Fibroblast of skin of back (primary cell): ENCODE measurements around the gene MALL. TPM values are rescaled to one million over a fixed set of nuclear protein-coding genes. Genes with fewer than 3 reads are reported as not detected.
A peak's percentile ranks its signal among the peaks of the same experiment; 100 is the strongest.
"Not testable (repeated sequence)": the region's sequence is repeated elsewhere in the genome, so short reads cannot be mapped to it uniquely, and the experiment has no call there.

Experiments
- DNase-seq: peaks from one replicate; pipeline ENCODE4 v3.0.0-alpha.2; 2013
- polyA plus RNA-seq, 2 experiments: library from polyadenylated mRNA; unstranded; fragments of 120-200 nt; gene quantifications; one replicate each; pipeline ENCODE4 v1.2.1, GENCODE V29; 2013; ENCODE audit not compliant: insufficient read length in 2 of 2

Gene MALL
- 7.4 TPM for polyA plus RNA-seq (2013, experiment 1 of 2; ENCODE audit: insufficient read length)
- 1.9 TPM for polyA plus RNA-seq (2013, experiment 2 of 2; ENCODE audit: insufficient read length)

DNA sequence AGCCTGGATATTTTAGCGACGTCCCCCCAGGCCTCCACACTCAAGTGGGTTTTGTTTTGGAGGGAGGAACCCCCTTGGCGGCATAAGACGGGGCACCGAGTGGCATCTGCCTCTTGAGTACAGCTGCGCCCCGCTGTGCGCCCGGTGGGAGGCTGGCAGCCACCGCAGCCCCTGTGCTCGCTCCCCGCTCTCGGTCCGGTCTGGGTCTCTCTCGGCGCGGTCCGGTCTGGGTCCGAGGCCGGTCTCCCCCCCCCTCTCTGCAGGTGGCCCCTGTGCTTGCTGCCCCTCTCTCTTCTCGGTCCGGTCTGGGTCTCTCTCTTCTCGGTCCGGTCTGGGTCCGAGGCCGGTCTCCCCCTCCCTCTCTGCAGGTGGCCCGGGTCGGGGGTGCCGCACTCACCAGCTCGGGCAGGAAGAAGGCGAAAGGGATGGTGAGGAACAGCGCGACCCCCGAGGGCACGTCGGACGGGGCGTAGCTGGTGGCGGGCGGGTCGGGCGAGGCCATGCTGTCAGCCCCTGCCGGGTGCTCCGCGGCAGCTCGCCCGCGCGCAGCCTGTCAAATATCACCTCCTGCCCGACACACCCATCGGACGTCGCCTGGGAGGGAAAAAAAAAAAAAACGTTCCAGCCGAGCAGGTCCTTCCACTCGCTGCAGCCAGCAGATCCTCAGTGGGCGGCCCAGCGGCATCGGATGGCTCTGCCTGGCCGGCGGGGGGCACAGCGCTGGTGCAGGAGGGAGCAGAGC, at the start of gene MALL:
MALL (minus strand) TSS at position 532 of the 742 bp plus-strand sequence; CDS start at position 502, 30 bp downstream.
- DNase-seq: peak; percentile 21

DNA sequence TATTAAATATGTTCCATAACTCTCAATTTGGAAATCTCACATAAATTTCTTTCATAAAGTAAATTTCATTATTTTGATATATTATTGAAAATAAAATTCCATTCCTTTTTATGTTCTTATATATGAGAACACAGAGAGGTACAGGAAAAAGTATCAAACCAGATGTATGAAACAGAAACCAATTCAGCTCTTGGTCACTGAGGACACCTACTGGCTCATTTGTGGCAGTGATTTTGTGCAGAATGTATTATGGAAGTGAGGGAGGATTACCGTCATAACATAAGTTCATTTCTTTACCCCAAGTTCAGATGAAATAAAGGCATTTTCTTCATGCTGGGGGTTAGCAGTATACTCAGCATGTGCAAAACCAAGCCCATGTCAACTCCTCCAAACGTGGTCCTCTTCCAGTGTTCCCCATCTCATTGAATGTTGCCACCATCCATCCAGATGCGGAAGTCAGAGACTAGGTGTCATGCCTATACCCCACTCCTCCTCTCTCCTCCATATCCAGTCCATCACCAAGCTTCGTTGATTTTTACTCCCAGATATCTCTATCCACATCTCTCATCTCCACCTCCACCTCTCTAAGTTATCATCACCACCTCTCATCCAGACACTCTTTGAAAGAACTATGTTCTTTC, 41.7 kb upstream of the MALL start:
- DNase-seq: peak; percentile 68

DNA sequence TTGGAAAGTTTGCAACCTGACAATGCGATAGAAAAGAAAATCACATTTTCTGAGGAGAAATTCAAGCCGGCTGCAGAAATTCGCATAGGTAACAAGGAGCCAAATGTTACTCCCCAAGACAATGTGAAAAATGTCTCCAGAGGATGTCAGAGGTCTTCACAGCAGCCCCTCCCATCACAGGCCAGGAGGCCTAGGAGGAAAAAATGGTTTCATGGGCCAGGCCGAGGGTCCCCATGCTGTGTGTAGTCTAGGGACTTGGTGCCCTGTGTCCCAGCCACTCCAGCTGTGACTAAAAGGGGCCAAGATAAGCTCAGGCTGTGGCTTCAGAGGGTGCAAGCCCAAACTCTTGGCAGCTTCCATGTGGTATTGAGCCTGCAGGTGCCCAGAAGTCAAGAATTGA, 39.2 kb upstream of the MALL start:
- DNase-seq: not testable (repeated sequence)

DNA sequence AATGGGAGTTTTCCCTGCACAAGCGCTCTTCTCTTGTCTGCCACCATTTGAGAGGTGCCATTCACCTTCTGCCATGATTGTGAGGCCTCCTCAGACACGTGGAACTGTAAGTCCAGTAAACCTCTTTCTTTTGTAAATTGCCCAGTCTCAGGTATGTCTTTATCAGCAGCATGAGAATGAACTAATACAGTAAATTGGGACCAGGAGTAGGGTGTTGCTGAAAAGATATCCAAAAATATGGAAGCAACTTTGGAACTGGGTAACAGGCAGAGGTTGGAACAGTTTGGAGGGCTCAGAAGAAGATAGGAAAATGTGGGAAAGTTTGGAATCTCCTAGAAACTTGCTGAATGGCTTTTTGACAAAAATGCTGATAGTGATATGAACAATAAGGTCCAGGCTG, 38.6 kb upstream of the MALL start:
- not testable (repeated sequence) for DNase-seq

DNA sequence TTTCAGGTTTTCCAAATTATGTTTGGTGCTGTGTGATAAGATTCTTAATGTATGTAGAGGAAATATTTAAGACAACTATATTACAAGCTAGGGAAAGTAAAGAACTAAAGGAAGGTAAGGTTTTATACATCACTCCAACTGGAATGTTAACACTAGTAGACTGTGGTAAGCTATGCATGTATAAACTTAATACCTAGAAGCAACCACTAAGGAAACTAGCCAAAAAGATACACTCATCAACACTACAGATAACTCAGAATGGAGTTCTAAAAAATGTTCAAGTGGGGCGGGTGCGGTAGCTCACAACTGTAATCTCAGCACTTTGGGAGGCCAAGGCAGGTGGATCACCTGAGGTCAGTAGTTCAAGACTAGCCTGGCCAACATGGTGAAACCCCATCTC, 37.8 kb upstream of the MALL start:
- no peak for DNase-seq

DNA sequence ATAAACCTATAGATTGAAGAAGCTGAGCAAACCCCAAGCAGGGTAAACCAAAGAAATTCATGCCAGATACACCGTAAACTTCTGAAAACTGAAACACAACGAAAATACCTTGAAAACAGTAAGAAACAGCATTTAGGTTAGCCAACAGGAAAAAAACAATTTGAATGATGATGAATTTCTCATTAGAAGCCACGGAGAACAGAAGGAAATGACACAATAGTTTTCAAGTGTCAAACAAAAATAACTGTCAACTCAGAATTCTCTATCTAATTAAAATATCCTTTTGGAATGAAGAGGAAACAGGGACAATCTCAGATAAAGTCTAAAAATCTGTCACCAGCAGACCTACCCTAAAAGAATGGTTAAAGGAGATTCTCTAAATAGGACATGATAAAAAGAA, 37.3 kb upstream of the MALL start:
- no peak for DNase-seq

DNA sequence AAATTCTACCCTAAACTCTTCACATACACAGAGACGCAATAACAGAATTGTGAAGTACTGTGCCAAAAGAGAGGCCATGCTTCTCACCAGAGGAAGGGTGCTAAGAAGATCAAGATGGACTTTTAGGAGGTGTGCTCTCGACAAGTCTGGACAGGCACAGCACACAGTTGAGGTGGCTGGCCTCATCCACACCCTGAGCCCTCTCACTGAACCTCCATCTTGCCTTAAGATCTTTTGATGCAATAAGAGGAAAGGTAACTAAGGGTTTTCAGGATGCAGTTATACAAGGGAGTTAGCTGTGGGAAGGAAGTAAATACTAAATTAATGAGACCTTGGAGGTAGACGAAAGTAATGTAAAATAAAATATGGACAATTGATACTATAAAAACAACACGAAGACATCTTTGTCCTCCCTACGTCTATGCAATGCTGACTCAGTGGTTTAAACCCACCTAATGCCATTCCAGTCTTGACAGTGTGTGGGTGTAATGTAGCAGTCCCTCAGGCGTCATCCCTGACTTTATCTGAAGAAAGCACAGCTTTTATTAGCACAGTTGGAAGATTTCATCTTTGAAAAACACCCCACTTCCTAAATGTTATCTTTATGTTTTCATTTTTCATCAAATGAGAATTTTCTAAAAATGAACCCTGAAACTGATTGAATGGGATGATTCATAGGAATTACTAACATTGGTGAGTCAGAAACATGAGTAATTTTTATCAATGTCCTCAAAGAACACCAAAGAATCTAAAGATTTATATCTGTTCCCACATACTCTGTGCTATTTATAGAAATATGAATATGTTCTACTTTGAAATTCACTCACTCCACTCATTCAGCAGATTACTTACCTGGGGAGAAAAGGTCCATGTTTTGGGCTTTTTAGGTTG, 34.0 kb upstream of the MALL start:
- peak; percentile 88 for DNase-seq

DNA sequence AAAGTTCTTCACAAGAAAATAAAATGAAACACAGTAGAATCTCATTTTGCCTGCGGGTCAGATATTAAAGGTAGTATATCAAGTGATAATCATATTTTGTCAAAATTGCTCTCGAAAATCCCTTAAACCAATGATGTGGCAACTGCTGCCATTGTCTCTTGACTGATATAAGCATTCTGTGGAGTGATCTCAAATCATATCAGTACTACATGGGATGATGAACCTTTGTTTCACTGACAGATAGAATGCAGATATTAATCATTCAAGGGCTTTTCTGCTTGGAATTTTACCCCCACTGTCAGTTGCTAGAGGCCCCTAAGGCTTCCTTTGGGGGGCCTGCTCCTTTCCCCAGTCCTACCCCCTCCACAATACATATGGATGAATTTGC, 31.3 kb upstream of the MALL start:
- DNase-seq: no peak

DNA sequence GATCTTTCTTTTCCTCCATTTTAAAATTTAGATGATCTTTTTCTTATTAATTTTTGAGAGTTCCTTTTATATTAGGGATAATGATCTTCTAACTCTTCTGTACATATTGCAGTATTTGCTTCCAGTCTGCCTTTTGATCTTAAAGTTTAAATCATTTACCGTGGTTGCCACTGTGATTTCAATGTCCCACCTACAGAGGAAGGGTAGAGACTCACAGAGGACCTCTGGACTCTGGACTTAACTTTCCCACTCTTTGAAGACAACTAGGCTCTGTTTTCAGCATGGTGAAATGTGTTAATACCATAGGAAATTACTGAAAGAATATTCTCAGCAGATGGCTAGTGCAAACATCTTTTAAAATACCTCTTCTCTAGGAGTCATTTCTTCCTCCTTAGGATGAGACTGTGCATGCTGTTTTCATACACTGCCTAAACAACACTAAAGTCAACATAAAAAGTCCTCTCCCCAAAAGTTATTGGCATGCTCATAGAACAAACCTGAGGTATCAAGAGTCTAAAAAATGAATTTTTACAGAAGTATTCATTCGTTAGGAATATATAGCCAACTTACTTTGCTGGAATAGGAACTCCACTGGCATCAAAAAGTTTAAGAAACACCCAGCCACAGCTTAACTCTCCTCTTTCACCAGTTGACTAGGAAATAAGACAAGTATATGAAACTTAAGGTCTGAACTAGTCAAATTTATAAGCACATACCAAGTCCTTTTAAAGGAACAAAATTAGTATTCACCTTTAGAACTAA, 30.7 kb upstream of the MALL start:
- no peak for DNase-seq

DNA sequence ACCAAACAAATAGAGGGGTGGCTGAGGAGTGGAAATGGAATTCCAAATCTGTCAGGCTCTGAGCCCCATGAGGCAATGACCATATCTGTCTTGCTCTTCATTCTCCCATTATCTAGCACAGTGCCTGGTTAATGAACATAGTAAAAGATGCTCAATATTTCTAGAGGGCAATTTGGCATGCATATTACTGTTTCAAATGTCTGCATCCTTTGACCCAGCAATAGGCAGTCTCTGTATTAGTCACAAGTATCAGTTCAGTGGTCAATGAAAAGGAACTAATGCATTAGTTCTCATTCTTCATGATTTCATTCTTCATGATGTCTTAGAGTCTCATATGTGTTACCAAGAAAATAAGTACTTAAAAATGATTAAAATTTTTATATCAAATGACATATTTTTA, 28.4 kb upstream of the MALL start:
- no peak for DNase-seq

DNA sequence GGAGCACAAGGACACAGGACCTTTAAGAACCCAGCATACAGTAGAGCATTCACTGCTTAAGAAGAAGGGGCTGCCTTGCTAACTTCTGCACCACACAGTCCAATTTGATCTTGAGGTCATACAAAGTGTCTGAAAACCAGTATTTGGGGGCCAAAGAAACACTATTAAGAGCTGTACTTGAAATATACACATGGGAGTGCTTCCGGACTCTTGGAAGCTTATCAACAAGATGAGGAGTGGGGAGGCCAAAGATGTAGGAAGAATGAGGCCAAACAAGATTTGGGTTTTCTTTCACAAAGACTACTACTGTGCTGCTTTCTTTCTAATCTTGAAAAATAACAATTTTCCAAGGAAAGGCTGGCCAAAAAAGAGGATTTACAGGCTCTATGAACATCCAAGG, 24.8 kb upstream of the MALL start:
- DNase-seq: no peak

DNA sequence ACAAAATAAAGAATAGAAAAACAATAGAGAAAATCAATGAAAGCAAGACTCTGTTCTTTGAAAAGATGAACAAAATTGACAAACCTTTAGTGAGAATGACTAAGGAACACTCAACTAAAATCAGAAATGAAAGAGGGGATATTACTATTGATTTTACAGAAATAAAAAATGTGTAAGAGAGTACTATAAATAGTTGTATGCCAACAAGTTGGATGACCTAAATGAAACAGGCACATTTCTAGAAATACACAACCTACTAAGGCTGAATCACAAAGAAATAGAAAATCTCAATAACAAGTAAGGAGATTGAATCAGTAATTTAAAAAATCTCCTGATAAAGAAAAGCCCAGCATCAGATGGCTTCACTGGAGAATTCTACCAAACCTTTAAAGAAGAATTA, 18.4 kb upstream of the MALL start:
- DNase-seq: no peak

DNA sequence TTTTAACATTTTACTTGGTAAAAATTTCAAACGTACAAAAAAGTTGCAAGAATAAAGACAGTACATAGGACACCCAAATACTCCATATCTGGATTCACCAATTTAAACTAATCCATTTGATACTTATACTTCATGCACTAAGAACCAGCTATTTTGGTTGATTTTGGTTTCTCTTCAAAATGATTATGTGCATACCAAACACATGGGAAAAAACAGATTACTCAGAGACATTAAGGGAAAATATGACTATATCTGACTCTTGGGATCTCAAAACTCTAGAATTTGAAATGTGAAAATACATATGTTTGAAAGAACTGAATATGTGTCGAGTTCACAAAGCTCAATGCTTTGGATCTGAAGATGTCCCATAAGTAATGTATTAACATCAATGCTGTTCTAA, 15.5 kb upstream of the MALL start:
- DNase-seq: no peak

DNA sequence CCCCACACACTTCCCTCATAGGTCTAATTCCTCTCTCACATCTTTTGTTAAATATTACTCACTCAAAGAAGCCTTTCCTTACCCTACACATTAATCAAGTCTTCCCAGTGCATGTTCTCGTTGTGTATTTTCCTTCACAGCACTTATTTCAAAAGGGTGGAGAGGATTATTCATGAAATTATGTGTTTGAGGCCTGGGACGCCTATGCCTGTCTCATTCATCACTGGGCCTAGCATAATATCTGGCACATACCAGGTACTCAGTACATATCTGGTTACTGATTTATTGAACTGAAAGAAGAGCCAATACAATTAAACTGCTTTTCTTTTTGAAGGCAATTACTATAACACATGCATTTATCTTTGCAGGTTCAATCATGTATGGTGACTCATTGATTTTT, 15.1 kb upstream of the MALL start:
- no peak for DNase-seq

DNA sequence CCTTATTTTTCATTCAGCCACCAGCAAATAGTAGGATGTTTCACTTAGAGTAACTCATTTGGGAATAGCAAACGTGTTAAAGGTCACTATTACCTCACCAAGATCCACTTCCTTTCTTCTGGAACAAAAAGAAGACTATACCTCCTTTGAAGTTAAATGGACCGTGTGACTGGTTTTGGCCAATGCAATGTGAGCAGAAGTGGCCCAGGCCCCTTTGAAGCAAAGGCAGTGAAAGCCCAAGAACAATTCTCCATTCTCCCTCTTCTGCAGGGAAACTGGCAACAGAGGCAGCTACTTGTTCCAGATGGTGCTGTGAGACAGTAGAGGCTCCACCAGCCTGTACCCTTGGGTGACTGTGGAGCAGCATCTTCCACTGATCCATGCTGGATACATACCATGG, 11.3 kb upstream of the MALL start:
- no peak for DNase-seq

DNA sequence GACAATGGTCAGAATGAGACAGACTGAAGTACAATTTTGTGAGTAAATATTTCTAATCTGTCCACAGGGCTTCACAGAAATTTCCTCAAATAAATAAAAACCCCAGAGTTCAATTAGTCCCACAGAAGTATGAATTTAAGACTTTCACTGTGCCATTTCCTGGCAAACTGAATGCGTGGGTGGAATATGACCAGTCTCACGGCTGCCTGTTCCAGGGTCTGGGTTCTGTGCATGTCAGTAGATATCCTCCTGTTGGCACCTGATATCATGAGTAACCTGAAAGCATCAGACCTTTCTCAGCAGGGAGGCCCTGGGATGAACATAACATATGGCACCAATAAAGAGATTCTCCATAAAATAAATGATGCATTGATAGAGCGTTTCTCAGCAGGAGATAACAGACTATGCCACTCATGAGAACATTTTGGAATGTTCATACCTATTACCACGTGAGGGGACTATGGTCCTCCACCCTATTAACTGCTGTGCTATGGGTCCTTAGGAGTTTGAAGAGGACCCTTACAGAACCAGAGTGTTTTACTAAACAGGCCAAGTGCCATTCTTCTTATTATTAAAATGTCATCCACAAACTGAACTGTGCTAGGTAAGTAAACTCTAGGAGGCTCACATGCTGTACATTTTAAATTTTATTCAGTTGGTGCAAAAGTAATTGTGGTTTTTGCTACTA, 10.6 kb upstream of the MALL start:
- no peak for DNase-seq

DNA sequence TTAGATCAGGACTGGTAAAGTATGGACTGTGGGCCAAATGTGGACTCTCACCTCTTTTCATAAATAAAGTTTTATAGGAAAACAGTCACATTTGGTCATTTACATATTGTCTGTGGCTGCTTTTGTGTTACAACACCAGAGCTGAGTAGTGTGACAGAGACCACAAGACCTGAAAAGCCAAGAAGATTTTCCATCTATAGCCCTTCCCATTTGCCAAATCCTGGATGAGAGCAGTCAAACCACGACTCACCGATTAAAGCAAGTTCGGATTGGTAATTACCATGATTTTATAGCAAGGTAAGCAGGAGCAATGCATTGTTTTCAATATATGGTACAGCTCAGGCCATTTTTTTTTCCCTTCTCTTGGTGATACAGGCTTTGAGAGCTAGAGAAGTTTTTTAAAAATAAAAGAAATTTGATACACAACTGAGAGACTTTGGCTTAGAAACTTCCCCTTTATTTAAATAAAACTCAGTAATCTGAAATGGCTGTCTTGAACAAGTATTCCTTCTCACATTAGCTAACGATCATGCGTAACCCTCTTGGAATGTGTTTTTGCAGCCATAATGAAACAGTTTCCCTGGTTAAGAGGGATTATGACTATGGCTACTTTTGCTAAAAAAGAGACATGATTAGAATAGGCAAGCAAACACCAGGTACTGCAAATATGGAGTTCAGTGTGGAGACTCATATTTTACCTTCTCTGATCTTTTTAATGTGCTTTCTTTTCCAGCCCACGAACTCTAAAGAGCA, 9.5 kb upstream of the MALL start:
- DNase-seq: peak; percentile 39

DNA sequence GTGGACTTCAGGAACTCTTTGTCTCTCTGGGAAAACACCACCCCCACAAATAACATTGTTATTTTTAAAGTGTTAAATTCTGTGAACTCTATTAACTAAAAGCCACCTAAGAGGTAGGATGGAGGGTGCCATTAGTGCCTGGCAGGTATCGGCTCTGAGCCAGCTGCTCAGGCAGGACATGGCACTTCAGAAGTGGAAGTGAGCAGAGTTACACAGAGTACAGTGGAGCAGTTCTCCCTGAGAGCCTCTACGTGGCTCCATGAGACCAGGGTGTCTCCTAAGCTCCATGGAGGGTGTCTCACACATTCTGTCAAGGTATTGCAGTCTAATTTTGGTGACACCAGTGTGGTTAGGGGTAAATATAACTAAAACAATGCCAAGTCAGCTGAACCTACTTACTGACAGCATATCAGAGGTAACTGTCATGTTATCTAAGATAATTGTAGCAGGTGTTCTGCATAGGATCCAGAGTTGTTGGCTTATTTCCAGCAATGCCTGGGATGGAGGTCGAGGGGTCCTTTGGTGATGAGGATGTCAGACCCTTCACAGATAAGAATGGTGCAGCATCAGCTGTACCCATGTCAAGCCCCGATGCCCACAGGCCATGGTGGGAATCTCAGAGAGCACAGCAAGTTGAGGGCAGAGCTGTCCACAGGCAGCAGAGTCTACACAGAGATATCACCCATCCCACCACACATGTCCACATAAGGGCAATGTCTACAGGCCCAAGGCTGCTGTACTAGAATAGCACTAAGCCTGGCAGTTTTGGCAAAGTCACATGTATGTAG, 8.6 kb upstream of the MALL start:
- DNase-seq: no peak

DNA sequence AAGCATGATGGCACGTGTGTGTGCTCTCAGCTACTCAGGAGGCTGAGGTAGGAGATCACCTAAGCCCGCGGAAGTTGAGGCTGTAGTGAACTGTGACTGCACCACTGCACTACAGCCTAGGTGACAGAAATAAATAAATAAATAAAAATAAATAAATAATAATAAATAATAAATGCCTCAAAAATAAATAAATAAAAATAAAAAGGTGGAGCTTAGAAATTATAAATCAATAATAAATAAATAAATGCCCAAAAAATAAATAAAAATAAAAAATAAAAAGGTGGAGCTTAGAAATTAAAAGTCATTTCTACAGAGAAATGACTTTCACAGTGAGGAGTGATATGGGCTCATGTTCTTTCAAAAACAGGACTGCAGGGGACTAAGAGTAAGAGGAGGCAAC, 6.0 kb upstream of the MALL start:
- no peak for DNase-seq

DNA sequence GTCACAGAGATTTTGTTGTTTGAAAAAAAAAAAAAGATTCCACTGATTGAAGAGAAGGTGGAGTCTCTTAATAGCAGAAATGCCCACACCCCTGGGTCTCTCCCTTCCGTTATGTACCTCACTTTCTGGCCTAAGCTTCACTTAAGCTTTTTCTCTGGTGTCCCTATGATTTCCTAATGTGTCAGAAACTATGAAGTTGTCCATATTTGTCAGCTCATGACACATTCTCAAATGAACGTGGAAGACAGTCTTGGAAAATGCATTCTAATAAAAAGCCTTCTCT, 5.4 kb upstream of the MALL start:
- no peak for DNase-seq
